ENCODE measurements around the gene KPNB1.
A peak's percentile ranks its signal among the peaks of the same experiment; 100 is the strongest.

KPNB1 gene

GRCh38 chr17:47696717-47697642 lies 47.3 kb downstream of the KPNB1 start:
- ChIA-PET POLR2A (interaction anchor here (1.1 to 1.7 kb wide), 4 partner anchors 9 to 17 kb away, joined by 4 to 7 read pairs (median 4); no protein-coding TSS in a partner anchor), CTCF (interaction anchor here (0.8 to 1.3 kb wide), 3 partner anchors 36 to 53 kb away, joined by 5 to 6 read pairs (median 5); partner anchors contain the start of gene TBX21)
- DNase-seq (ENCODE audit: extremely low spot score) = no peak
- TF ChIP-seq, protein P1, sequence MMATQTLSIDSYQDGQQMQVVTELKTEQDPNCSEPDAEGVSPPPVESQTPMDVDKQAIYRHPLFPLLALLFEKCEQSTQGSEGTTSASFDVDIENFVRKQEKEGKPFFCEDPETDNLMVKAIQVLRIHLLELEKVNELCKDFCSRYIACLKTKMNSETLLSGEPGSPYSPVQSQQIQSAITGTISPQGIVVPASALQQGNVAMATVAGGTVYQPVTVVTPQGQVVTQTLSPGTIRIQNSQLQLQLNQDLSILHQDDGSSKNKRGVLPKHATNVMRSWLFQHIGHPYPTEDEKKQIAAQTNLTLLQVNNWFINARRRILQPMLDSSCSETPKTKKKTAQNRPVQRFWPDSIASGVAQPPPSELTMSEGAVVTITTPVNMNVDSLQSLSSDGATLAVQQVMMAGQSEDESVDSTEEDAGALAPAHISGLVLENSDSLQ (IDR thresholded peaks at IDR 0.05) = no peak
- TF ChIP-seq FOXK2 (IDR thresholded peaks at IDR 0.05) = no peak

GRCh38 chr17:47697906-47698711 lies 48.4 kb downstream of the KPNB1 start:
- CTCF ChIA-PET = interaction anchor here (0.6 to 1.3 kb wide), 9 partner anchors 10 to 52 kb away, joined by 3 to 6 read pairs (median 5); partner anchors contain the start of gene TBX21
- DNase-seq (ENCODE audit: extremely low spot score) = no peak
- POLR2A ChIA-PET = interaction anchor here (0.7 to 1.7 kb wide), 5 partner anchors 9 to 49 kb away, joined by 3 to 5 read pairs (median 4); partner anchors contain the start of gene KPNB1
- TF ChIP-seq NFRKB (IDR thresholded peaks at IDR 0.05) (no peak), SP1 (IDR thresholded peaks at IDR 0.05) (no peak), BHLHE40 (IDR thresholded peaks at IDR 0.05; ENCODE audit: borderline replicate concordance) (no peak), ELF4 (IDR thresholded peaks at IDR 0.05) (no peak), CTBP1 (IDR thresholded peaks at IDR 0.05; ENCODE audit: borderline replicate concordance) (no peak), ZNF384 (IDR thresholded peaks at IDR 0.05) (0 out of 2 replicates have a peak, but pooled peaks have one; percentile 15)

DNA sequence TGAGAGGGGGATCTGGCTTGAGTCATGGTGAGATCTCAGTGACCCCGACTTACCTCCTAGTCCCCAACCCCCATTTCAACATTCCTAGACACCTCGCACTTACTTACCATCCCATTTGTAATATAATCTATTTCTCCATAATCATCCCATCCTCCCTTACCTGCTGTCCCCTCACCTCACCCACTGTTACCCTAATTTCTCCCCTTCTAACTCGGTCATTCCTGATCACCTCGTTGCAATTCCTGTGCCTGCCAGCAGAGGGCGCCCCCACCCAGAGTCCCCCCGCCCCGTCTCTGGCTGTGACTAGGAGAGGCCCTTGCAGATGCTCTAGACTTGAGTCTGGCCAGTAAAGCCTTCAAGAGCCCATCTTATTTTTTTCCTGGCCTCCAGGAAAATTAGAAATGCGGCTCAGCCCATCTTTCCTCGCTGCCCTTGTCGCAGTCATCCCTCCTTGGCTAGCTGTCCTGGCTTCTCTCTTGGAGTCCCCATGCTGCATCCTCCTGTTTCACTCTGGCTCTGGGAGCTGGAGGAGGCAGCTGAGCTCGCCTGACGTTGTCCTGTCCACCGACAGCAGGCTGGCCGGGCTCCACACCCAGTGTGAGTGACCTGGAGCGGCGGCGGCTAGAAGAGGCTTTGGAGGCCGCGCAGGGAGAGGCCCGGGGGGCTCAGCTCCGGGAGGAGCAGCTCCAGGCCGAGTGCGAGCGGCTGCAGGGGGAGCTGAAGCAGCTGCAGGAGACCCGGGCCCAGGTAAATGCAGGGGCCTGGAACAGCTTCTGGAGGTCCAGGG lies 49.2 kb downstream of the KPNB1 start:
- POLR2A ChIA-PET = interaction anchor here (1.4 kb wide), 1 partner anchor 14 kb away, joined by 4 read pairs; no protein-coding TSS in a partner anchor
- DNase-seq (ENCODE audit: extremely low spot score) = peak; percentile 91
- TF ChIP-seq FOXK2 (IDR thresholded peaks at IDR 0.05) = no peak

DNA sequence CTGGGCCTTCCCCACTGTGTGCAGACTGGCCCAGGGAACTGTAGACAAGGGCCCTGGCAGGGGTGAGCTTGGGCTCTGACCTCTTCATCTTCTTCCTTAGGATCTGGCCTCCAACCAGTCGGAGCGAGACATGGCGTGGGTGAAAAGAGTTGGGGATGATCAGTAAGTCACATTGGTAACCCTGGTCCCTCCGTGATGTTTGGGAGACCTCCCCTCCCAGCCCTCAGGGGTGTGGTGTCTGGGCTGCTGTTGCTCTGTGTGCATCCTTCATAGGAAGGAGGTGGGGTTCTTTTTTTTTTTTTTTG lies 49.8 kb downstream of the KPNB1 start:
- POLR2A ChIA-PET = interaction anchor here (1.4 kb wide), 1 partner anchor 14 kb away, joined by 4 read pairs; no protein-coding TSS in a partner anchor
- no peak for TF ChIP-seq ELF4 (IDR thresholded peaks at IDR 0.05)

More for the DNA sequence above, 49.2 kb downstream of the KPNB1 start:
- CTCF ChIA-PET = interaction anchor here (0.5 to 1.3 kb wide), 10 partner anchors 9 to 271 kb away, joined by 3 to 10 read pairs (median 4); partner anchors contain the start of gene TBX21

GRCh38 chr17:47700471-47701449 lies 51.0 kb downstream of the KPNB1 start:
- POLR2A ChIA-PET = interaction anchor here (1.9 kb wide), 1 partner anchor 51 kb away, joined by 5 read pairs; the partner anchor contains the start of gene KPNB1
- DNase-seq (ENCODE audit: extremely low spot score) = no peak
- TF ChIP-seq SP1 (IDR thresholded peaks at IDR 0.05) (no peak), TARDBP (IDR thresholded peaks at IDR 0.05) (no peak), ZNF384 (IDR thresholded peaks at IDR 0.05) (no peak)
- CTCF ChIA-PET = no interaction called here

More for the DNA sequence above, 49.8 kb downstream of the KPNB1 start:
- CTCF ChIA-PET = interaction anchor here (0.5 to 1.2 kb wide), 9 partner anchors 8 to 272 kb away, joined by 3 to 10 read pairs (median 4); partner anchors contain the start of gene TBX21
- DNase-seq (ENCODE audit: extremely low spot score) = no peak

DNA sequence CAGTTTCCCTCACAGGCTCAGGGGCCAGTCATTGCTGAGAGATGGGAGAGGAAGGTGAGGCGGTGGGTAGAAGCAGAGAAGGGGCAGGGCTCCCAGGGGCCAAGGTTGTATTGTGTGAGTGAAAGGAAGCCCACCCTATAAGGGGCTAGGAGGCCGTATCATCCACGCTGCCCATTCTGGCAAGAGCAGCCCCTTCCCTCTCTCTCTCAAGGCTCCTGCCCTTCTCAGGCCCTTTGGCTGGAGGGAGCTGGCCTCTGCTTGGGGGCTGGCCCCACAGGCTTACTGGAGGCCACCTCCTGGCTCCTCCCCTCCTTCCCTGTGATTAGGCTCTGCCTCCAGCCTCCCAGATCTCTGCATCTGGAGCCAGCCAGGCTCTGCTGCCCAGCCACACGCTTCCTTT lies 51.9 kb downstream of the KPNB1 start:
- TF ChIP-seq FOXK2 (IDR thresholded peaks at IDR 0.05) (no peak), ARNT (IDR thresholded peaks at IDR 0.05) (no peak), BHLHE40 (IDR thresholded peaks at IDR 0.05; ENCODE audit: borderline replicate concordance) (no peak), NFRKB (IDR thresholded peaks at IDR 0.05) (no peak), LEF1 (IDR thresholded peaks at IDR 0.05; ENCODE audit: borderline replicate concordance) (no peak), ZNF384 (IDR thresholded peaks at IDR 0.05) (no peak), FOXA1 (IDR thresholded peaks at IDR 0.05) (no peak), FOXM1 (IDR thresholded peaks at IDR 0.05; ENCODE audit: borderline replicate concordance) (no peak), HDGF (IDR thresholded peaks at IDR 0.05; ENCODE audit: borderline replicate concordance) (no peak), SP1 (IDR thresholded peaks at IDR 0.05) (no peak), CTBP1 (IDR thresholded peaks at IDR 0.05; ENCODE audit: borderline replicate concordance) (no peak), L3MBTL2 (conservative IDR thresholded peaks at IDR 0.05) (no peak), ELF4 (IDR thresholded peaks at IDR 0.05) (no peak), TARDBP (IDR thresholded peaks at IDR 0.05) (no peak), SUZ12 (IDR thresholded peaks at IDR 0.05) (no peak)
- TF ChIP-seq, protein P1 (IDR thresholded peaks at IDR 0.05) = no peak
- ChIA-PET POLR2A (interaction anchor here (1.9 kb wide), 1 partner anchor 52 kb away, joined by 5 read pairs; the partner anchor contains the start of gene KPNB1), CTCF (no interaction called here)
- DNase-seq (ENCODE audit: extremely low spot score) = no peak
